Endothelial cell of umbilical vein (primary cell): ENCODE data around the gene FMN2. TPM values are rescaled to one million over a fixed set of nuclear protein-coding genes. Genes with fewer than 3 reads are reported as not detected.

ENCODE experiments used
- BruUV-seq: library from RNA; stranded (reverse); fragments of 400-500 nt; replicated peaks from 2 replicates; lab custom pipeline; 2021; lab: Mats Ljungman, UMichigan
- CTCF ChIA-PET: fragments of 300-600, 350-600 bp; sonication (Branson Sonifier 250); formaldehyde crosslinking; loops from one replicate; lab custom pipeline; 2021; ENCODE audit warnings: antibody characterized with exemption, inconsistent platforms; lab: Charles Lee
- POLR2A ChIA-PET: fragments of 300-600, 350-600 bp; sonication (Branson Sonifier 250); formaldehyde crosslinking; loops from one replicate; lab custom pipeline; 2021; ENCODE audit warnings: antibody characterized with exemption, inconsistent platforms; lab: Charles Lee
- DNase-seq: peaks from one replicate; pipeline ENCODE4 v3.0.0-alpha.2; 2011; ENCODE audit warnings: low read depth, low spot score
- FAIRE-seq: peaks from 2 replicates; lab custom pipeline; 2011; peaks lifted over from hg19 to GRCh38; lab: Jason Lieb, UNC
- H2AFZ ChIP-seq: 2 replicates; pipeline ENCODE4 v1.6.0; 2012; ENCODE audit warnings: low read depth, low read length, control low read depth, inconsistent platforms
- H3K27ac ChIP-seq: 2 replicates; pipeline ENCODE4 v1.5.1; 2011; ENCODE audit warnings: low read depth, mild to moderate bottlenecking, control low read depth, low read length, moderate library complexity; ENCODE audit not compliant: insufficient read depth
- H3K27me3 ChIP-seq, 2 experiments: 2 replicates each; pipeline versions ENCODE4 v1.6.0 to v1.6.1; 2011; ENCODE audit warnings: low read length in 2 of 2, mixed read lengths in 1 of 2; ENCODE audit not compliant: control insufficient read depth in 2 of 2, insufficient read depth in 2 of 2
- H3K36me3 ChIP-seq, 2 experiments: 2 replicates in 1 of 2; 3 replicates in 1 of 2; pipeline ENCODE4 v1.5.1; 2011; ENCODE audit warnings: low read length in 2 of 2, mild to moderate bottlenecking in 1 of 2, moderate library complexity in 1 of 2; ENCODE audit not compliant: control insufficient read depth in 2 of 2, insufficient read depth in 2 of 2; ENCODE audit errors: extremely low read depth in 1 of 2
- H3K4me1 ChIP-seq: 3 replicates; pipeline ENCODE4 v1.5.1; 2011; ENCODE audit warnings: mild to moderate bottlenecking, low read length; ENCODE audit not compliant: control insufficient read depth, insufficient read depth; ENCODE audit errors: extremely low read depth
- H3K4me2 ChIP-seq: 2 replicates; pipeline ENCODE4 v1.6.1; 2011; ENCODE audit warnings: low read length, control low read depth, mixed read lengths; ENCODE audit not compliant: insufficient read depth
- H3K4me3 ChIP-seq, 3 experiments: fragments of 200-600 bp in 1 of 3; sonication (generic), shearing (Covaris generic) in 1 of 3; replicated peaks in 1 of 3; 2 replicates each; pipeline ENCODE4 v1.5.1; 2011 to 2016; ENCODE audit warnings: control low read depth in 3 of 3, low read length in 3 of 3, mild to moderate bottlenecking in 2 of 3, inconsistent platforms in 1 of 3, low read depth in 1 of 3, moderate library complexity in 1 of 3; ENCODE audit not compliant: insufficient read depth in 1 of 3
- H3K79me2 ChIP-seq: 2 replicates; pipeline ENCODE4 v1.6.0; 2012; ENCODE audit warnings: low read length, inconsistent platforms; ENCODE audit not compliant: control insufficient read depth, insufficient read depth
- H3K9ac ChIP-seq: replicated peaks from 2 replicates; pipeline ENCODE3; 2011; ENCODE audit warnings: low read length, control low read depth; ENCODE audit not compliant: insufficient read depth; ENCODE audit errors: extremely low read depth
- H3K9me1 ChIP-seq: replicated peaks from 3 replicates; pipeline ENCODE4 v1.6.0; 2011; ENCODE audit warnings: mild to moderate bottlenecking, low read length; ENCODE audit not compliant: control insufficient read depth, insufficient read depth; ENCODE audit errors: extremely low read depth
- H3K9me3 ChIP-seq: replicated peaks from 2 replicates; pipeline ENCODE4 v1.5.1; 2012; ENCODE audit warnings: low read length, inconsistent platforms; ENCODE audit not compliant: control insufficient read depth, insufficient read depth
- H4K20me1 ChIP-seq: replicated peaks from 2 replicates; pipeline ENCODE3; 2011; ENCODE audit warnings: mild to moderate bottlenecking, low read length; ENCODE audit not compliant: control insufficient read depth, insufficient read depth; ENCODE audit errors: extremely low read depth
- CTCF ChIP-seq, 2 donors: IDR thresholded peaks; 1 replicate in 1 of 2; 2 replicates in 1 of 2; pipeline ENCODE4 v1.5.1; 2011; ENCODE audit warnings: low read length in 2 of 2, mild to moderate bottlenecking in 2 of 2, moderate library complexity in 2 of 2, control low read depth in 1 of 2, inconsistent platforms in 1 of 2, low read depth in 1 of 2; ENCODE audit not compliant: insufficient read depth in 1 of 2; ENCODE audit errors: extremely low read depth in 1 of 2
- EZH2 ChIP-seq: IDR thresholded peaks from 2 replicates; pipeline ENCODE4 v1.6.1; 2012; ENCODE audit warnings: borderline replicate concordance, low read depth, mild to moderate bottlenecking, moderate library complexity, low read length, inconsistent platforms; ENCODE audit not compliant: severe bottlenecking
- FOS ChIP-seq: IDR thresholded peaks from 2 replicates; pipeline ENCODE4 v1.6.1; 2011; ENCODE audit warnings: mild to moderate bottlenecking, low read length, moderate library complexity, borderline replicate concordance; ENCODE audit not compliant: insufficient read depth
- GATA2 ChIP-seq: IDR thresholded peaks from 2 replicates; pipeline ENCODE4 v1.7.0; 2011; ENCODE audit warnings: low read depth, mild to moderate bottlenecking, moderate library complexity, mixed read lengths, low read length; ENCODE audit not compliant: insufficient read length, insufficient read depth
- JUN ChIP-seq: IDR thresholded peaks from 2 replicates; pipeline ENCODE4 v1.6.1; 2011; ENCODE audit warnings: borderline replicate concordance, low read depth; ENCODE audit not compliant: insufficient read length, insufficient read depth
- MAX ChIP-seq: IDR thresholded peaks from 2 replicates; pipeline ENCODE4 v1.6.1; 2011; ENCODE audit not compliant: insufficient read depth, insufficient read length
- MYC ChIP-seq: IDR thresholded peaks from one replicate; pipeline ENCODE4 v1.6.1; 2011; ENCODE audit warnings: mild to moderate bottlenecking, low read depth, low read length
- POLR2A ChIP-seq: IDR thresholded peaks from 2 replicates; pipeline ENCODE4 v1.6.1; 2012; ENCODE audit warnings: low read depth, mild to moderate bottlenecking, control low read depth, low read length
- POLR2AphosphoS5 ChIP-seq: IDR thresholded peaks from 2 replicates; pipeline ENCODE4 v1.6.1; 2012; ENCODE audit warnings: low read depth, mild to moderate bottlenecking, control low read depth, low read length, moderate library complexity; ENCODE audit not compliant: insufficient read depth
- dilution Hi-C: fragments of 300-500 bp; cut with MboI; formaldehyde crosslinking; loops from one replicate; pipeline ENCODE4 v1.15.0; 2019; ENCODE audit warnings: low sequenced_read_pairs; ENCODE audit not compliant: extremely low pct_ligation_motif_present
- intact Hi-C: fragments of 100-400 bp; cut with micrococcal nuclease; formaldehyde crosslinking; loops from one replicate; pipeline ENCODE4 v1.10.0; 2022
- polyA plus RNA-seq, 4 experiments: library from polyadenylated mRNA; depleted of rRNA in 3 of 4; stranded (reverse) in 3 of 4; unstranded in 1 of 4; fragments of >200 nt; gene quantifications; 2 replicates each; pipeline versions ENCODE4 v1.2.1 to v1.2.3, GENCODE V29; 2011 to 2012; ENCODE audit warnings: missing spikeins in 1 of 4
- total RNA-seq: library from RNA; stranded (reverse); gene quantifications from 2 replicates; pipeline ENCODE4 v1.2.3, GENCODE V29; 2021

FMN2 gene
- total and polyA plus RNA-seq, 2 donors (not counting 3 experiments of a cell fraction or from before 2014, with no cell fraction given) = not detected

- Histone ChIP-seq H3K9me3 (no peaks in the 10 kb centered on the region), H3K4me1 (no peaks in the 10 kb centered on the region), H3K9ac (no peak overlapping the region), H3K36me3 (no peaks in the 10 kb centered on the region), H3K4me2 (no peak overlapping the region), H2AFZ (no peak overlapping the region), H3K27ac (no peak overlapping the region), H3K27me3 (no peaks in the 10 kb centered on the region), H3K4me3 (no peak overlapping the region), H4K20me1 (no peaks in the 10 kb centered on the region), H3K79me2 (no peaks in the 10 kb centered on the region), H3K9me1 (no peaks in the 10 kb centered on the region)
- intact Hi-C loops (no loop called here), dilution Hi-C loops (no loop called here)
- ChIA-PET CTCF (no interaction called here), POLR2A (no interaction called here)
- TF ChIP-seq MYC = no peak
- no peak for TF ChIP-seq POLR2AphosphoS5
- no peak for TF ChIP-seq POLR2A
- no peak for TF ChIP-seq JUN
- TF ChIP-seq CTCF (IDR thresholded peaks at IDR 0.05; ENCODE audit: extremely low read depth in 1 of 2, insufficient read depth in 1 of 2, low read depth in 1 of 2, low read length in 2 of 2) = no peak
- no peak for TF ChIP-seq EZH2
- no peak for TF ChIP-seq FOS
- TF ChIP-seq MAX = no peak
- no peak for TF ChIP-seq GATA2
- FAIRE-seq = no peak
- DNase-seq = no peak
- no TSS peak for BruUV-seq
These were observed 377.0 kb downstream of the FMN2 start for GRCh38 chr1:240468656-240469055.
